Measurements from ENCODE around the gene MBOAT2.

The MBOAT2 gene

GRCh38 chr2:8893474-8893873, 110.0 kb downstream of the MBOAT2 start:
- no peak for DNase-seq

- no peak for DNase-seq
Observed at GRCh38 chr2:8892111-8892510, 111.4 kb downstream of the MBOAT2 start.

GRCh38 chr2:8889978-8890377, 113.5 kb downstream of the MBOAT2 start:
- DNase-seq, result peak; percentile 47

GRCh38 chr2:8888963-8889362, 114.5 kb downstream of the MBOAT2 start:
- DNase-seq, result no peak

GRCh38 chr2:8886876-8887275, 116.6 kb downstream of the MBOAT2 start:
- DNase-seq, result no peak

- no peak for DNase-seq
Observed at GRCh38 chr2:8886202-8886518, 117.3 kb downstream of the MBOAT2 start.

GRCh38 chr2:8885449-8886201, 117.9 kb downstream of the MBOAT2 start:
- DNase-seq, result no peak

GRCh38 chr2:8884812-8885211, 118.7 kb downstream of the MBOAT2 start:
- no peak for DNase-seq

GRCh38 chr2:8882094-8882493, 121.4 kb downstream of the MBOAT2 start:
- DNase-seq, result no peak

GRCh38 chr2:8877894-8878293, 125.6 kb downstream of the MBOAT2 start:
- DNase-seq, result no peak

- DNase-seq, result no peak
Observed at GRCh38 chr2:8877332-8877731, 126.2 kb downstream of the MBOAT2 start.

GRCh38 chr2:8876628-8877027, 126.9 kb downstream of the MBOAT2 start:
- no peak for DNase-seq

GRCh38 chr2:8872821-8873432, 130.6 kb downstream of the MBOAT2 start:
- DNase-seq, result no peak

- DNase-seq, result no peak
Observed at GRCh38 chr2:8870441-8870840, 133.0 kb downstream of the MBOAT2 start.

GRCh38 chr2:8867363-8867762, 136.1 kb downstream of the MBOAT2 start:
- DNase-seq, result no peak

GRCh38 chr2:8863331-8863953, 140.0 kb downstream of the MBOAT2 start:
- DNase-seq, result no peak

GRCh38 chr2:8862230-8862629, 141.3 kb downstream of the MBOAT2 start:
- DNase-seq, result no peak

GRCh38 chr2:8861797-8862196, 141.7 kb downstream of the MBOAT2 start:
- no peak for DNase-seq

GRCh38 chr2:8860239-8860638, 143.2 kb downstream of the MBOAT2 start:
- no peak for DNase-seq

- no peak for DNase-seq
Observed at GRCh38 chr2:8858910-8859309, 144.6 kb downstream of the MBOAT2 start.

GRCh38 chr2:8858264-8858663, 145.2 kb downstream of the MBOAT2 start:
- DNase-seq, result no peak

- no peak for DNase-seq
Observed at GRCh38 chr2:8857709-8858108, 145.8 kb downstream of the MBOAT2 start.

- no peak for DNase-seq
Observed at GRCh38 chr2:8856176-8856575, 147.3 kb downstream of the MBOAT2 start.

GRCh38 chr2:8855010-8855409, 148.5 kb downstream of the MBOAT2 start:
- peak; percentile 5 for DNase-seq

- DNase-seq, result no peak
Observed at GRCh38 chr2:8853426-8853825, 150.1 kb downstream of the MBOAT2 start.
